IPS-15b (cell line): ENCODE measurements around the gene ZNF133.

Experiments used
- H3K27me3 ChIP-seq: one replicate; pipeline ENCODE4 v1.6.1; 2013; ENCODE audit warnings: low read length; ENCODE audit not compliant: control insufficient read depth, insufficient read depth
- H3K36me3 ChIP-seq: one replicate; pipeline ENCODE4 v1.6.1; 2013; ENCODE audit warnings: low read length; ENCODE audit not compliant: control insufficient read depth, insufficient read depth
- H3K4me1 ChIP-seq: one replicate; pipeline ENCODE4 v1.6.1; 2013; ENCODE audit warnings: mild to moderate bottlenecking, low read length; ENCODE audit not compliant: control insufficient read depth, insufficient read depth
- H3K4me3 ChIP-seq: one replicate; pipeline ENCODE4 v1.5.1; 2013; ENCODE audit warnings: low read depth, low read length
- H3K9ac ChIP-seq: one replicate; pipeline ENCODE4 v1.6.1; 2013; ENCODE audit warnings: low read depth, mild to moderate bottlenecking, low read length
- H3K9me3 ChIP-seq: one replicate; pipeline ENCODE4 v1.6.1; 2013; ENCODE audit warnings: mild to moderate bottlenecking, low read length; ENCODE audit not compliant: control insufficient read depth, insufficient read depth

ZNF133 gene

GRCh38 chr20:18288749-18289267 lies 481 bp downstream of the ZNF133 start:
- H3K27me3 ChIP-seq, result no peaks in the 10 kb centered on the region

GRCh38 chr20:18289306-18289705 lies 979 bp downstream of the ZNF133 start:
- Histone ChIP-seq H3K4me3 (peak overlapping the region; percentile 87), H3K27me3 (no peaks in the 10 kb centered on the region), H3K9ac (peak overlapping the region; percentile 63), H3K9me3 (no peaks in the 10 kb centered on the region), H3K4me1 (peaks cover 4% of the 10 kb centered on the region), H3K36me3 (no peaks in the 10 kb centered on the region)

More at GRCh38 chr20:18288749-18289267, 481 bp downstream of the ZNF133 start:
- peak overlapping the region; percentile 63 for H3K9ac ChIP-seq
- no peaks in the 10 kb centered on the region for H3K9me3 ChIP-seq
- no peaks in the 10 kb centered on the region for H3K36me3 ChIP-seq
- H3K4me1 ChIP-seq, result peaks cover 4% of the 10 kb centered on the region
- peak overlapping the region; percentile 87 for H3K4me3 ChIP-seq

GRCh38 chr20:18299364-18299763 lies 11.0 kb downstream of the ZNF133 start:
- no peak overlapping the region for H3K4me3 ChIP-seq
- no peak overlapping the region for H3K9ac ChIP-seq
- no peaks in the 10 kb centered on the region for H3K36me3 ChIP-seq
- H3K27me3 ChIP-seq, result no peaks in the 10 kb centered on the region
- H3K9me3 ChIP-seq, result no peaks in the 10 kb centered on the region
- H3K4me1 ChIP-seq, result no peaks in the 10 kb centered on the region

GRCh38 chr20:18304618-18305017 lies 16.3 kb downstream of the ZNF133 start:
- no peaks in the 10 kb centered on the region for H3K36me3 ChIP-seq
- no peak overlapping the region for H3K4me3 ChIP-seq
- H3K9ac ChIP-seq, result no peak overlapping the region
- H3K27me3 ChIP-seq, result no peaks in the 10 kb centered on the region
- H3K9me3 ChIP-seq, result no peaks in the 10 kb centered on the region
- H3K4me1 ChIP-seq, result no peaks in the 10 kb centered on the region

- H3K36me3 ChIP-seq, result no peaks in the 10 kb centered on the region
- no peak overlapping the region for H3K9ac ChIP-seq
- H3K9me3 ChIP-seq, result no peaks in the 10 kb centered on the region
- H3K27me3 ChIP-seq, result no peaks in the 10 kb centered on the region
- no peaks in the 10 kb centered on the region for H3K4me1 ChIP-seq
- H3K4me3 ChIP-seq, result no peak overlapping the region
These were observed 19.0 kb downstream of the ZNF133 start for GRCh38 chr20:18307301-18307700.

- no peaks in the 10 kb centered on the region for H3K4me1 ChIP-seq
- no peak overlapping the region for H3K9ac ChIP-seq
- no peaks in the 10 kb centered on the region for H3K36me3 ChIP-seq
- H3K9me3 ChIP-seq, result no peaks in the 10 kb centered on the region
- no peak overlapping the region for H3K4me3 ChIP-seq
- no peaks in the 10 kb centered on the region for H3K27me3 ChIP-seq
These were observed 21.7 kb downstream of the ZNF133 start for GRCh38 chr20:18310051-18310450.

- Histone ChIP-seq H3K9ac (no peak overlapping the region), H3K9me3 (no peaks in the 10 kb centered on the region), H3K4me3 (no peak overlapping the region), H3K4me1 (no peaks in the 10 kb centered on the region), H3K36me3 (peaks cover 4% of the 10 kb centered on the region), H3K27me3 (no peaks in the 10 kb centered on the region)
These were observed 22.3 kb downstream of the ZNF133 start for GRCh38 chr20:18310592-18310991.

- Histone ChIP-seq H3K27me3 (no peaks in the 10 kb centered on the region), H3K36me3 (peaks cover 9% of the 10 kb centered on the region), H3K9ac (no peak overlapping the region), H3K4me1 (no peaks in the 10 kb centered on the region), H3K9me3 (no peaks in the 10 kb centered on the region), H3K4me3 (no peak overlapping the region)
These were observed 24.4 kb downstream of the ZNF133 start for GRCh38 chr20:18312723-18313122.

- Histone ChIP-seq H3K27me3 (no peaks in the 10 kb centered on the region), H3K9me3 (no peaks in the 10 kb centered on the region), H3K4me3 (no peak overlapping the region), H3K4me1 (no peaks in the 10 kb centered on the region), H3K36me3 (peaks cover 9% of the 10 kb centered on the region), H3K9ac (no peak overlapping the region)
These were observed 25.1 kb downstream of the ZNF133 start for GRCh38 chr20:18313411-18313810.

- Histone ChIP-seq H3K4me1 (no peaks in the 10 kb centered on the region), H3K4me3 (no peak overlapping the region), H3K36me3 (peaks cover 9% of the 10 kb centered on the region), H3K27me3 (no peaks in the 10 kb centered on the region), H3K9ac (no peak overlapping the region), H3K9me3 (no peaks in the 10 kb centered on the region)
These were observed 26.6 kb downstream of the ZNF133 start for GRCh38 chr20:18314786-18315406.

GRCh38 chr20:18316166-18316565 lies 27.8 kb downstream of the ZNF133 start:
- H3K4me1 ChIP-seq, result no peaks in the 10 kb centered on the region
- H3K4me3 ChIP-seq, result no peak overlapping the region
- H3K36me3 ChIP-seq, result peaks cover 9% of the 10 kb centered on the region
- H3K27me3 ChIP-seq, result no peaks in the 10 kb centered on the region
- no peaks in the 10 kb centered on the region for H3K9me3 ChIP-seq
- H3K9ac ChIP-seq, result no peak overlapping the region

- Histone ChIP-seq H3K9ac (no peak overlapping the region), H3K27me3 (no peaks in the 10 kb centered on the region), H3K4me1 (peaks cover 19% of the 10 kb centered on the region), H3K9me3 (no peaks in the 10 kb centered on the region), H3K36me3 (peaks cover 3% of the 10 kb centered on the region), H3K4me3 (no peak overlapping the region)
These were observed 33.0 kb downstream of the ZNF133 start for GRCh38 chr20:18321316-18321715.
